Measurements from ENCODE around the gene ZCCHC10. TPM values are rescaled to one million over a fixed set of nuclear protein-coding genes. Genes with fewer than 3 reads are reported as not detected.
A peak's percentile ranks its signal among the peaks of the same experiment; 100 is the strongest.
"Not testable (repeated sequence)": the region's sequence is repeated elsewhere in the genome, so short reads cannot be mapped to it uniquely, and the experiment has no call there.

Gene ZCCHC10
- polyA plus RNA-seq, 4 donors, result 24.4 to 39.7 (median 27.4) TPM

DNA sequence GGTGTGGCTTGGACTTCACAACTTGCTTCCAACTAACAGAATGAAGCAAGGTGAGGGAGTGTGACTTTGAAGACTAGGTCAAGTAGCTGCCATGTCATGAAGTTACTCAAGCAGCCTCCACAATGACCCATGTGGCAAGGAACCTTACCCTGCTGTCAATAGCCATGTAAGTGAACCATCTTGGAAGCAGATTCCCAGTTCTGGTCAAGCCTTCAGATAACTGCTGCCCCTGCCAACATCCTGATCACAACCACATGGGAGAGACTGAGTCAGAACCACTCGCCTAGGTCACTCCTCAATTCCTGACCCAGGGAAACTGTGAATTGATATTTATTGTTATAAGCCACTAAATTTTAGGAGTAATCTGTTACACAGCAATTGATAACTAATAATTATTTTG lies 10.9 kb downstream of the ZCCHC10 start:
- Histone ChIP-seq H3K36me3 (ENCODE audit: control insufficient read depth in 3 of 3, insufficient read depth in 2 of 3, low read depth in 1 of 3, low read length in 3 of 3) (peaks cover 0 to 29% (median 11%) of the 10 kb centered on the region in 3 donors), H3K4me1 (ENCODE audit: control insufficient read depth in 3 of 3, insufficient read depth in 2 of 3, low read depth in 1 of 3, low read length in 2 of 3) (peaks cover 0 to 7% (median 0%) of the 10 kb centered on the region in 3 donors), H3K9me3 (ENCODE audit: control insufficient read depth in 2 of 2, insufficient read depth in 1 of 2, low read depth in 1 of 2, low read length in 1 of 2) (peaks cover 0 to 12% of the 10 kb centered on the region in 2 donors), H3K27ac (ENCODE audit: low read depth in 1 of 3, low read length in 2 of 3) (no peak overlapping the region), H3K4me3 (ENCODE audit: low read depth in 1 of 3, low read length in 3 of 3) (no peak overlapping the region), H3K27me3 (ENCODE audit: control insufficient read depth in 3 of 3, insufficient read depth in 3 of 3, low read length in 3 of 3) (no peaks in the 10 kb centered on the region)
- FAIRE-seq (no peak), DNase-seq (no peak)
- WGBS, 3 donors, result 91 to 100% (median 93%) methylated on average over 1 of the region's 1 CpG

DNA sequence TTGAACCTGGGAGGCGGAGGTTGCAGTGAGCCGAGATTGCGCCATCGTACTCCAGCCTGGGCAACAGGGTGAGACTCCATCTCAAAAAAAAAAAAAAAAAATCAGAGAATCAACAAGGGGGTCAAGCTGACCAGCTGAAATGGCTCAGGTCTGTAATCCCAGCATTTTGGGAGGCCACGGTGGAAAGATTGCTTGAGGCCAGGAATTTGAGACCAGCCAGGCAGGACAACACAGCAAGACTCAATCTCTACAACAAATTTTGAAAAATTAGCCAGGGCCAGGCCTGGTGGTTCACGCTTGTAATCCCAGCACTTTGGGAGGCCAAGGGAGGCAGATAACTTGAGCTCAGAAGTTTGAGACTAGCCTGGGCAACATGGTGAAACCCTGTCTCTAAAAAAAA lies 17.9 kb downstream of the ZCCHC10 start:
- not testable (repeated sequence) for FAIRE-seq; H3K4me3 ChIP-seq (ENCODE audit: low read depth in 1 of 3, low read length in 3 of 3); H3K4me1 ChIP-seq (ENCODE audit: control insufficient read depth in 3 of 3, insufficient read depth in 2 of 3, low read depth in 1 of 3, low read length in 2 of 3); H3K27me3 ChIP-seq (ENCODE audit: control insufficient read depth in 3 of 3, insufficient read depth in 3 of 3, low read length in 3 of 3); DNase-seq; H3K27ac ChIP-seq (ENCODE audit: low read depth in 1 of 3, low read length in 2 of 3)
- WGBS, 3 donors, result 81 to 99% (median 81%) methylated on average over 5 to 6 of the region's 6 CpGs
- Histone ChIP-seq H3K9me3 (ENCODE audit: control insufficient read depth in 2 of 2, insufficient read depth in 1 of 2, low read depth in 1 of 2, low read length in 1 of 2) (peaks cover 0 to 17% of the 10 kb centered on the region in 2 donors), H3K36me3 (ENCODE audit: control insufficient read depth in 3 of 3, insufficient read depth in 2 of 3, low read depth in 1 of 3, low read length in 3 of 3) (peaks cover 0 to 26% (median 0%) of the 10 kb centered on the region in 3 donors)

DNA sequence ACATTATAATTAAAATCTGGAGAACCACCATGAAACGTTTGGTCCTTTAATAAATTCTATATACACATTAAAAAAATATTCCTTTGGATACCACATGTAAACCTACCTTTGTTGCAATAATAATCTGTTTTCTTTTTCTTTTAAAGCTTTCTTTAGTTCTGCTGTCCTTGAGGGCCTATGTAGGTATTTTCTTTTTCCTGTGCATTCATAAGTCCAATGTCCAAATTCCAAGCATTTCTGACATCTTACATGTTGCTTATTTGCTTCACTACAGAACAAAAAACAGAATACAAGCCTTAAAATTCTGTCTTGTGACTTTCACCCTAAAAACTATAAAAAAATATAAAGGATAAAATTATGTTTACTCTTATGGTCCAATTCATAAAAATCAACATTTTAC lies 19.7 kb downstream of the ZCCHC10 start:
- Histone ChIP-seq H3K4me1 (ENCODE audit: control insufficient read depth in 3 of 3, insufficient read depth in 2 of 3, low read depth in 1 of 3, low read length in 2 of 3) (no peaks in the 10 kb centered on the region), H3K36me3 (ENCODE audit: control insufficient read depth in 3 of 3, insufficient read depth in 2 of 3, low read depth in 1 of 3, low read length in 3 of 3) (peaks cover 0 to 35% (median 0%) of the 10 kb centered on the region in 3 donors), H3K9me3 (ENCODE audit: control insufficient read depth in 2 of 2, insufficient read depth in 1 of 2, low read depth in 1 of 2, low read length in 1 of 2) (peaks cover 0 to 13% of the 10 kb centered on the region in 2 donors), H3K4me3 (ENCODE audit: low read depth in 1 of 3, low read length in 3 of 3) (no peak overlapping the region), H3K27ac (ENCODE audit: low read depth in 1 of 3, low read length in 2 of 3) (no peak overlapping the region), H3K27me3 (ENCODE audit: control insufficient read depth in 3 of 3, insufficient read depth in 3 of 3, low read length in 3 of 3) (no peaks in the 10 kb centered on the region)
- DNase-seq (peak in 1 of 2 donors; percentile 38), FAIRE-seq (no peak)
- WGBS, 3 donors, result 58 to 84% (median 61%) methylated on average over 1 of the region's 1 CpG

DNA sequence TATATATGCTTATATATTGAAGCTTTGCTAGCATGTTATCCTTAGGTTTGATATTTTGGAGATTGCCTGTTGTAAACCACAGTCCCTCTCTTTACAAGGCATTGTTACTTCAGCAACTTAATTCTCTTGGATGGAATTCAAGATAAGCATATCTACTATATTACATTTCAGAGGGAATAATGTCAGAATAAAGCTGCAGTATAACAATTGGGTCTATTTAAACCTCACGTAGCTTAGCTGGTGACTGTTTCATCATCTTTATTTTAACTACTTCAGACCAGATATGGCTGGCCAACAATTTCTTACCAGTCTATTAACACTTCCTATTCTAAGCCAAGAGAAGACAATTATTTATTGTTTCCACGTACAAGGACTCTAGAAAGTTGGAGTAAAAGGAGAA lies 27.1 kb downstream of the ZCCHC10 start:
- peaks cover 0 to 18% (median 0%) of the 10 kb centered on the region in 3 donors for H3K36me3 ChIP-seq (ENCODE audit: control insufficient read depth in 3 of 3, insufficient read depth in 2 of 3, low read depth in 1 of 3, low read length in 3 of 3)
- WGBS, 3 donors, result 43 to 52% (median 52%) methylated on average over 2 of the region's 2 CpGs
- H3K27me3 ChIP-seq (ENCODE audit: control insufficient read depth in 3 of 3, insufficient read depth in 3 of 3, low read length in 3 of 3), result no peaks in the 10 kb centered on the region
- no peak overlapping the region for H3K4me3 ChIP-seq (ENCODE audit: low read depth in 1 of 3, low read length in 3 of 3)
- FAIRE-seq (no peak), DNase-seq (no peak)
- no peaks in the 10 kb centered on the region for H3K9me3 ChIP-seq (ENCODE audit: control insufficient read depth in 2 of 2, insufficient read depth in 1 of 2, low read depth in 1 of 2, low read length in 1 of 2)
- H3K27ac ChIP-seq (ENCODE audit: low read depth in 1 of 3, low read length in 2 of 3), result no peak overlapping the region
- H3K4me1 ChIP-seq (ENCODE audit: control insufficient read depth in 3 of 3, insufficient read depth in 2 of 3, low read depth in 1 of 3, low read length in 2 of 3), result no peaks in the 10 kb centered on the region

DNA sequence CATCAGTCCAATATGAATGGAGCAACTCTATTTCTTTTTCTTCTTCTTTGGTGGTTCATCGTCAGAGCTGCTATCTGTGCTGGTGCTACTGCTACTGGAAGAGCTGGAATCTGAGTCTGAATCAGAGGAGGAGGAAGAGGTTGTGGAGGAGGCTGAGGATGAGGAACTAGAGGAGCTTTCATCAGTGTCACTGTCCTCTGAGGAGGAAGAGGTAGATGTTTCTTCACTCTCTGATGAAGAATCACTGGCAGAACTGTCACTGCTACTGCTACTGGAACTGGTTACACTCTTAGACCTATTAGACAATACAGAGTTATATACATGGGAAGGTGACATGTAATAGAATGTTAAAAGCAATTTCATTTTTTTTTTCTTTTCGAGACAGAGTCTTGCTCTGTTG lies 27.8 kb downstream of the ZCCHC10 start:
- no peak for FAIRE-seq
- H3K9me3 ChIP-seq (ENCODE audit: control insufficient read depth in 2 of 2, insufficient read depth in 1 of 2, low read depth in 1 of 2, low read length in 1 of 2), result no peaks in the 10 kb centered on the region
- H3K36me3 ChIP-seq (ENCODE audit: control insufficient read depth in 3 of 3, insufficient read depth in 2 of 3, low read depth in 1 of 3, low read length in 3 of 3), result peaks cover 0 to 14% (median 0%) of the 10 kb centered on the region in 3 donors
- H3K4me1 ChIP-seq (ENCODE audit: control insufficient read depth in 3 of 3, insufficient read depth in 2 of 3, low read depth in 1 of 3, low read length in 2 of 3), result no peaks in the 10 kb centered on the region
- no peak overlapping the region for H3K4me3 ChIP-seq (ENCODE audit: low read depth in 1 of 3, low read length in 3 of 3)
- H3K27me3 ChIP-seq (ENCODE audit: control insufficient read depth in 3 of 3, insufficient read depth in 3 of 3, low read length in 3 of 3), result no peaks in the 10 kb centered on the region
- no peak overlapping the region for H3K27ac ChIP-seq (ENCODE audit: low read depth in 1 of 3, low read length in 2 of 3)
- 89 to 100% (median 94%) methylated on average over 2 of the region's 2 CpGs for WGBS, 3 donors
- no peak for DNase-seq

DNA sequence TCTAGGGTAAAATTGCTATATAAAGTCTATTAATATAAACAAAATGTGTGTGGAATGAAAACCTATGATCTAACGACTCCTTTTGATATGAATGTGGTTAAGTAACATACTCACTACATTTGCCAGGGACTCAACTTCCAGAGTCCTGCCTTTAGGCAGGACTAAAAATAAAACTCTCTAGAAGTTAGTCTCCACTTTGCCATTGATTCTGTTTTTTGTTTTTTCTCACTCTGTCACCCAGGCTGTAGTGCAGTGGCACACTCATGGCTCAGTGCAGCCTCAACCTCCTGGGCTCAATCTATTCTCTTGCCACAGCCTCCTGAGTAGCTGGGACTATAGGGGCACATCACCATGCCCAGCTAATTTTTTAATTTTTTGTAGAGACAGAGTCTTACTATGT lies 30.0 kb downstream of the ZCCHC10 start:
- no peak overlapping the region for H3K27ac ChIP-seq (ENCODE audit: low read depth in 1 of 3, low read length in 2 of 3)
- FAIRE-seq, result no peak
- no peaks in the 10 kb centered on the region for H3K4me1 ChIP-seq (ENCODE audit: control insufficient read depth in 3 of 3, insufficient read depth in 2 of 3, low read depth in 1 of 3, low read length in 2 of 3)
- WGBS, 3 donors, result 71 to 78% (median 74%) methylated on average over 1 of the region's 1 CpG
- DNase-seq, result no peak
- no peak overlapping the region for H3K4me3 ChIP-seq (ENCODE audit: low read depth in 1 of 3, low read length in 3 of 3)
- H3K27me3 ChIP-seq (ENCODE audit: control insufficient read depth in 3 of 3, insufficient read depth in 3 of 3, low read length in 3 of 3), result no peaks in the 10 kb centered on the region
- H3K36me3 ChIP-seq (ENCODE audit: control insufficient read depth in 3 of 3, insufficient read depth in 2 of 3, low read depth in 1 of 3, low read length in 3 of 3), result peaks cover 0 to under 1% (median 0%) of the 10 kb centered on the region in 3 donors
- H3K9me3 ChIP-seq (ENCODE audit: control insufficient read depth in 2 of 2, insufficient read depth in 1 of 2, low read depth in 1 of 2, low read length in 1 of 2), result no peaks in the 10 kb centered on the region

DNA sequence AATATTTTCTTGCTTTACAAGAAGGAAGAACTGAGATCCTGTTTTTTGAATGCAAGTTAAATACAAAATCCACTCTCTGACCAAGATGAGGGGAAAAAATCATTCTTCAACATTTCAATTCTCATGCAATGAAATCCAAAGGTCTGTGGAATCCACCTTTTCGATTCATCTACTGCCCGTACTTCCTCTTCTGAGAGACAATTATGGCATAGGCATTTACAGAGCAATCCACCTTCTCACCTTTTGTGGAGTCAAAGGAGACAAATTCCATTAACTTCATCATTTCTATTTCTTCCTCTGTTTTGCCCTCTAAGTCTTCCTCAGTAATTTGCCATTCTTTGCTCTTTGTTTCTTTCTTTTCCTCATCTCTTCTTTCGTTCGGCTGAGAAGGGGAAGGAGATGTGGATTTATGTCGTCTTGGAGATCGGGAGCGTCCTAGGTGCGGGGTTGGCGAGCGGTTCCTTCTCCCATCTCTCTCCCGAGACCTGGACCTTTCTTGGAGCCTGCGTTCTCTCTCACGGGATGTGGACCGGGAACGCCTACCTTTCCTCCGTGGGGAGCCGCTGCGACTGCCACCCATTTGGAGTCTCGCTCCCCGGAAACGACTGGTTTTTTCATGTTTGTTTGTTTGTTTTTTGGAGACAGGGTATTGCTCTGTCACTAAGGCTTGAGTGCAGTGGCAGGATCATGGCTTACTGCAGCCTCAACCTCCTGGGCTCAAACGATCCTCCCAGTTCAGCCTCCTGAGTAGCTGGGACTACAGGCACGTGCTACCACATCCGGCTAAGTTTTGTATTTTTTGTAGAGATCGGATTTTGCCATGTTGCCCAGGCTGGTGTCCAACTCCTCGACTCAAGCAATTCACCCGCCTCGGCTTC lies 38.6 kb downstream of the ZCCHC10 start:
- WGBS, 3 donors, result 75 to 93% (median 92%) methylated on average over 28 of the region's 28 CpGs
- FAIRE-seq (no peak), DNase-seq (no peak)
- H3K4me1 ChIP-seq (ENCODE audit: control insufficient read depth in 3 of 3, insufficient read depth in 2 of 3, low read depth in 1 of 3, low read length in 2 of 3), result no peaks in the 10 kb centered on the region
- no peak overlapping the region for H3K27ac ChIP-seq (ENCODE audit: low read depth in 1 of 3, low read length in 2 of 3)
- H3K27me3 ChIP-seq (ENCODE audit: control insufficient read depth in 3 of 3, insufficient read depth in 3 of 3, low read length in 3 of 3), result no peaks in the 10 kb centered on the region
- H3K36me3 ChIP-seq (ENCODE audit: control insufficient read depth in 3 of 3, insufficient read depth in 2 of 3, low read depth in 1 of 3, low read length in 3 of 3), result no peaks in the 10 kb centered on the region
- no peaks in the 10 kb centered on the region for H3K9me3 ChIP-seq (ENCODE audit: control insufficient read depth in 2 of 2, insufficient read depth in 1 of 2, low read depth in 1 of 2, low read length in 1 of 2)
- no peak overlapping the region for H3K4me3 ChIP-seq (ENCODE audit: low read depth in 1 of 3, low read length in 3 of 3)

DNA sequence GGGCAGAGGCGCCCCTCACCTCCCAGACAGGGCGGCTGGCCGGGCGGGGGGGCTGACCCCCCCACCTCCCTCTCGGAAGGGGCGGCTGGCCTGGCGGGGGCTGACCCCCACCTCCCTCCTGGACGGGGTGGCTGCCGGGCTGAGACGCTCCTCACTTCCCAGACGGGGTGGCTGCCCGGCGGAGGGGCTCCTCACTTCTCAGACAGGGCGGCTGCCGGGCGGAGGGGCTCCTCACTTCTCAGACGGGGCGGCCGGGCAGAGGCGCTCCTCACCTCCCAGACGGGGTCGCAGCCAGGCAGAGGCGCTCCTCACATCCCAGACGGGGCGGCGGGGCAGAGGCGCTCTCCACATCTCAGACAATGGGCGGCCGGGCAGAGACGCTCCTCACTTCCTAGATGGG lies 43.4 kb downstream of the ZCCHC10 start:
- DNase-seq; H3K36me3 ChIP-seq (ENCODE audit: control insufficient read depth in 3 of 3, insufficient read depth in 2 of 3, low read depth in 1 of 3, low read length in 3 of 3); H3K4me3 ChIP-seq (ENCODE audit: low read depth in 1 of 3, low read length in 3 of 3); H3K27me3 ChIP-seq (ENCODE audit: control insufficient read depth in 3 of 3, insufficient read depth in 3 of 3, low read length in 3 of 3); H3K9me3 ChIP-seq (ENCODE audit: control insufficient read depth in 2 of 2, insufficient read depth in 1 of 2, low read depth in 1 of 2, low read length in 1 of 2); H3K4me1 ChIP-seq (ENCODE audit: control insufficient read depth in 3 of 3, insufficient read depth in 2 of 3, low read depth in 1 of 3, low read length in 2 of 3); H3K27ac ChIP-seq (ENCODE audit: low read depth in 1 of 3, low read length in 2 of 3); FAIRE-seq: not testable (repeated sequence)
- 90 to 94% methylated on average over 24 to 30 of the region's 30 CpGs; no CpG with 5 or more reads in 1 of the 3 donors for WGBS, 3 donors

Measured in small intestine (tissue), 7 donors.